Measurements from ENCODE around the gene ADGRE3.

- TF ChIP-seq CTCF (IDR thresholded peaks at IDR 0.05) (no peak), POLR2AphosphoS5 (IDR thresholded peaks at IDR 0.05) (no peak)
Observed at GRCh38 chr19:14659874-14660489, 14.7 kb downstream of the ADGRE3 start.
